Body of pancreas (tissue), 4 donors: ENCODE results near the gene KLHL26. TPM values are rescaled to one million over a fixed set of nuclear protein-coding genes. Genes with fewer than 3 reads are reported as not detected.

Experiments used
- ATAC-seq: fragments of 150-250 bp; one replicate; pipeline ENCODE4 v1.9.1; 2016
- DNase-seq, 4 donors: peaks; one replicate each; pipeline ENCODE4 v3.0.0-alpha.2; 2019
- H3K27ac ChIP-seq, 4 donors: fragments of 200-600 bp; sonication (generic); 1 replicate in 3 of 4; 2 replicates in 1 of 4; pipeline versions ENCODE4 v1.5.1 to v1.6.1; 2016 to 2019; ENCODE audit warnings: mild to moderate bottlenecking in 1 of 4, mixed read lengths in 1 of 4, moderate library complexity in 1 of 4
- H3K27me3 ChIP-seq, 2 donors: fragments of 200-600 bp; sonication (generic); one replicate each; pipeline ENCODE4 v1.6.0; 2016; ENCODE audit warnings: mild to moderate bottlenecking in 1 of 2
- H3K36me3 ChIP-seq, 2 donors: fragments of 200-600 bp; sonication (generic); replicated peaks in 1 of 2; 2 replicates each; pipeline ENCODE4 v1.5.1; 2016; ENCODE audit warnings: low read depth in 2 of 2; ENCODE audit not compliant: insufficient read depth in 1 of 2
- H3K4me1 ChIP-seq: fragments of 200-600 bp; sonication (generic); one replicate; pipeline ENCODE4 v1.6.0; 2016
- H3K4me3 ChIP-seq, 2 donors: fragments of 200-600 bp; sonication (generic); 1 replicate in 1 of 2; 2 replicates in 1 of 2; pipeline ENCODE4 v1.5.1; 2016 to 2019
- H3K9me3 ChIP-seq, 3 donors: fragments of 200-600 bp; sonication (generic); 1 replicate in 2 of 3; 2 replicates in 1 of 3; pipeline ENCODE4 v1.5.1; 2016
- POLR2A ChIP-seq, 3 donors: fragments of 450-650 bp; IDR thresholded peaks; one replicate each; pipeline ENCODE4 v1.6.1; 2016; ENCODE audit warnings: antibody characterized with exemption in 3 of 3, mild to moderate bottlenecking in 2 of 3
- WGBS, 2 donors: methylation state at CpG; one replicate each; pipeline ENCODE4 v1.1.5; 2017; 5-methylcytosine and 5-hydroxymethylcytosine counted together
- intact Hi-C: fragments of 100-400 bp; cut with DNase I; formaldehyde crosslinking; loops from one replicate; pipeline ENCODE4 v1.15.1; 2023
- total RNA-seq, 2 donors: library from RNA; depleted of rRNA; stranded (reverse); fragments of >200 nt; gene quantifications; one replicate each; pipeline ENCODE4 v1.1.0, GENCODE V29; 2016
- TF ChIP-seq, protein P1 (sequence below), 7 experiments: fragments of 450-650 bp in 4 of 7; fragments of 200-600 bp in 3 of 7; sonication (generic) in 3 of 7; IDR thresholded peaks; one replicate each; pipeline ENCODE4 v1.5.1; 2016 to 2019; ENCODE audit warnings: antibody characterized with exemption in 7 of 7

KLHL26 gene
- total RNA-seq, 2 donors from 2014 or later = 3.6 to 8.9 TPM

DNA sequence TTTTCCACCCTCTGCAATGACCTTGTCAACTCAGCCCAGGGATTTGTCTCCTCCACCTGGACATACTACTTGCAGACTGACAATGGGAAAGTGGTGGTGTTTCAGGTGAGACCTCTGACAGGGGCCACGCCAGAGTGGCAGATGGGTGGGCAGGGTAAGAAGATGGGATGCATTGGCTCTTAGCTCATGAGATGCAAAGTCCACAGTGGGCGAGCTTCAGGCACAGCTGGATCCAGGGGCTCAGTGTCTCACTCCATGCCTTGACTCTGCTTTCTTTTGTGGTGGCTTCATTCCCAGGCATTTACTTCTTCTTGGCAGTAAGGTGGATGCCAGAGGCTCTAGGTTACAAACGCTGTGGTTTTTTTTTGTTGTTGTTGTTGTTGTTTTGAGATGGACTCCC, 20.8 kb upstream of the KLHL26 start:
- Histone ChIP-seq H3K27ac (no peak overlapping the region), H3K4me3 (no peak overlapping the region), H3K27me3 (peaks cover 0 to 24% of the 10 kb centered on the region in 2 donors), H3K9me3 (no peaks in the 10 kb centered on the region), H3K4me1 (peaks cover 21% of the 10 kb centered on the region), H3K36me3 (no peaks in the 10 kb centered on the region)
- no peak for DNase-seq
- ATAC-seq = no peak
- intact Hi-C loops = no loop called here
- WGBS, 2 donors = 71 to 86% methylated on average over 3 of the region's 3 CpGs
- TF ChIP-seq, protein P1, sequence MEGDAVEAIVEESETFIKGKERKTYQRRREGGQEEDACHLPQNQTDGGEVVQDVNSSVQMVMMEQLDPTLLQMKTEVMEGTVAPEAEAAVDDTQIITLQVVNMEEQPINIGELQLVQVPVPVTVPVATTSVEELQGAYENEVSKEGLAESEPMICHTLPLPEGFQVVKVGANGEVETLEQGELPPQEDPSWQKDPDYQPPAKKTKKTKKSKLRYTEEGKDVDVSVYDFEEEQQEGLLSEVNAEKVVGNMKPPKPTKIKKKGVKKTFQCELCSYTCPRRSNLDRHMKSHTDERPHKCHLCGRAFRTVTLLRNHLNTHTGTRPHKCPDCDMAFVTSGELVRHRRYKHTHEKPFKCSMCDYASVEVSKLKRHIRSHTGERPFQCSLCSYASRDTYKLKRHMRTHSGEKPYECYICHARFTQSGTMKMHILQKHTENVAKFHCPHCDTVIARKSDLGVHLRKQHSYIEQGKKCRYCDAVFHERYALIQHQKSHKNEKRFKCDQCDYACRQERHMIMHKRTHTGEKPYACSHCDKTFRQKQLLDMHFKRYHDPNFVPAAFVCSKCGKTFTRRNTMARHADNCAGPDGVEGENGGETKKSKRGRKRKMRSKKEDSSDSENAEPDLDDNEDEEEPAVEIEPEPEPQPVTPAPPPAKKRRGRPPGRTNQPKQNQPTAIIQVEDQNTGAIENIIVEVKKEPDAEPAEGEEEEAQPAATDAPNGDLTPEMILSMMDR (IDR thresholded peaks at IDR 0.05) = no peak
- no peak for TF ChIP-seq POLR2A (IDR thresholded peaks at IDR 0.05)

DNA sequence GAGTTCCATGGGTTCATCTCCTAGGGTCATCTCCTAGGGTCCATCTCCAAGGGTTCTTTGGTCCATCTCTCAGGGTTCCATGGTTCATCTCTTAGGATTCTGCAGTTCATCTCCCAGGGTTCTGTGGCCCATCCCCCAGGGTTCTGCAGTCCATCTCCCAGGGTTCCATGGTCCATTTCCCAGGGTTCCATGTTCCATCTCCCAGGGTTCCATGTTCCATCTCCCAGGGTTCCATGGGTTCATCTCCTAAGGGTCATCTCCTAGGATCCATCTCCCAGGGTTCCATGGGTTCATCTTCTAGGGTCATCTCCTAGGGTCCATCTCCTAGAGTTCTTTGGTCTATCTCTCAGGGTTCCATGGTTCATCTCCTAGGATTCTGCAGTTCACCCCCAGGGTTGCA, 19.3 kb upstream of the KLHL26 start:
- intact Hi-C loops = no loop called here
- peaks cover 0 to 10% of the 10 kb centered on the region in 2 donors for H3K27me3 ChIP-seq
- H3K27ac ChIP-seq = no peak overlapping the region
- H3K4me3 ChIP-seq = no peak overlapping the region
- no peaks in the 10 kb centered on the region for H3K9me3 ChIP-seq
- DNase-seq (no peak), ATAC-seq (no peak)
- TF ChIP-seq, protein P1 (IDR thresholded peaks at IDR 0.05) = no peak
- TF ChIP-seq POLR2A (IDR thresholded peaks at IDR 0.05) = no peak
- peaks cover 7% of the 10 kb centered on the region for H3K4me1 ChIP-seq
- no peaks in the 10 kb centered on the region for H3K36me3 ChIP-seq

DNA sequence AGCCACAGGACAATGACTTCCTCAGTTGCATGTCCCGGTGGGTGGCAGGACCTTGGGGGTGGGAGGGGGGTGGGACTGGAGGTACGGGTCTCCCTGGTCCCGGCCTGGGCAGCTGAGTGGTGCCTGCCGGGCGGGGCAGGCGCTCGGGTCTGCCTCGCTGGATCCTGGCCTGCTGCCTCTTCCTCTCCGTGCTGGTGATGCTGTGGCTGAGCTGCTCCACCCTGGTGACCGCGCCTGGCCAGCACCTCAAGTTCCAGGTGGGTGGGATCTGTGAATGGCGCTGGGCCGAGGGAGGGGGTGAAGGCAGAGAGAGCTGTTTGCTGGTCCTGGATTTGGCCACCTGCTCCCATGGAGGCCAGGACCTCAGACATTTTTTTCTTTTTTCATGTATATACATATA, 18.6 kb upstream of the KLHL26 start:
- no peaks in the 10 kb centered on the region for H3K9me3 ChIP-seq
- no peak for TF ChIP-seq POLR2A (IDR thresholded peaks at IDR 0.05)
- TF ChIP-seq, protein P1 (IDR thresholded peaks at IDR 0.05) = no peak
- no peak for ATAC-seq
- peaks cover 0 to 4% of the 10 kb centered on the region in 2 donors for H3K27me3 ChIP-seq
- no peak overlapping the region for H3K4me3 ChIP-seq
- H3K27ac ChIP-seq = no peak overlapping the region
- WGBS, 2 donors = 92 to 100% methylated on average over 3 to 12 of the region's 13 CpGs
- H3K36me3 ChIP-seq = no peaks in the 10 kb centered on the region
- peaks cover under 1% of the 10 kb centered on the region for H3K4me1 ChIP-seq
- intact Hi-C loops = no loop called here
- no peak for DNase-seq

DNA sequence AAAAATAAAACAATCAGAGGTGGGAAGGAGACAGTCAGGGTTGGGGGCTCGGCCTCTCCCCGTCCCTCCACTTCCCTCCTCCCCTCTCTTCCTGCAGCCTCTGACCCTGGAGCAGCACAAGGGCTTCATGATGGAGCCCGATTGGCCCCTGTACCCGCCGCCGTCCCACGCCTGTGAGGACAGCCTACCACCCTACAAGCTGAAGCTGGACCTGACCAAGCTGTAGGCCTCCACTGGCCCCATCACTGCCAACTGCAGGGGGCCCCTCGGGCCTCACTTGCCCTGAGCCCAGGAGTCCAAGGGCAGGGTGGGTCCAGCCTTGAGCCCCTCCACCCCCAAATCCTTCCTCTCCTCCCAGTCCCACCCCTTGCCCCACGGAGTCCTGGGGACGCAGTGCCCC, 16.5 kb upstream of the KLHL26 start:
- Histone ChIP-seq H3K27ac (no peak overlapping the region), H3K36me3 (no peaks in the 10 kb centered on the region), H3K9me3 (no peaks in the 10 kb centered on the region), H3K4me1 (no peaks in the 10 kb centered on the region), H3K4me3 (no peak overlapping the region), H3K27me3 (no peaks in the 10 kb centered on the region)
- no peak for DNase-seq
- intact Hi-C loops = no loop called here
- ATAC-seq = no peak
- TF ChIP-seq POLR2A (IDR thresholded peaks at IDR 0.05) = no peak
- TF ChIP-seq, protein P1 (IDR thresholded peaks at IDR 0.05) = no peak
- 80 to 90% methylated on average over 9 to 10 of the region's 10 CpGs for WGBS, 2 donors

- intact Hi-C loops = no loop called here
- Histone ChIP-seq H3K36me3 (no peaks in the 10 kb centered on the region), H3K27me3 (no peaks in the 10 kb centered on the region), H3K9me3 (no peaks in the 10 kb centered on the region), H3K27ac (no peak overlapping the region), H3K4me3 (no peak overlapping the region), H3K4me1 (no peaks in the 10 kb centered on the region)
- ATAC-seq (no peak), DNase-seq (no peak)
- TF ChIP-seq, protein P1 (IDR thresholded peaks at IDR 0.05) = no peak
- TF ChIP-seq POLR2A (IDR thresholded peaks at IDR 0.05) = no peak
- 85 to 92% methylated on average over 6 to 7 of the region's 7 CpGs for WGBS, 2 donors
Measured at GRCh38 chr19:18620902-18621301, 15.9 kb upstream of the KLHL26 start.
